HG03060 (cell line): ENCODE measurements around the gene TADA3.

ENCODE experiments used
- ATAC-seq: cut with Tn5 transposase; IDR thresholded peaks from one replicate; pipeline ENCODE4 v1.9.1; 2021; ENCODE audit warnings: low read depth, moderate number of reproducible peaks; ENCODE audit not compliant: unreplicated experiment

TADA3 gene

GRCh38 chr3:9731206-9732079, 60.8 kb downstream of the TADA3 start, which contains the start of gene BRPF1:
BRPF1 (plus strand) TSS chr3:9731735; CDS start chr3:9734141, 2,406 bp downstream.
- peak; percentile 54 for ATAC-seq

GRCh38 chr3:9730657-9731205, 61.5 kb downstream of the TADA3 start:
- ATAC-seq: peak; percentile 14
